H1 (cell line): ENCODE data around the gene BABAM2. TPM values are rescaled to one million over a fixed set of nuclear protein-coding genes. Genes with fewer than 3 reads are reported as not detected.
"Not testable (repeated sequence)": the region's sequence is repeated elsewhere in the genome, so short reads cannot be mapped to it uniquely, and the experiment has no call there.

Experiments used
- CTCF ChIA-PET: fragments of 300-600 bp; sonication (Branson Sonifier 250); formaldehyde crosslinking; loops from one replicate; lab custom pipeline; 2021; ENCODE audit not compliant: partially characterized antibody; lab: Charles Lee
- POLR2A ChIA-PET: fragments of 300-600 bp; sonication (Branson Sonifier 250); formaldehyde crosslinking; loops from one replicate; lab custom pipeline; 2021; ENCODE audit warnings: inconsistent platforms; ENCODE audit not compliant: partially characterized antibody; lab: Charles Lee
- DNase-seq, 2 experiments: peaks; one replicate each; pipeline versions ENCODE4 v3.0.0 to v3.0.0-alpha.2; 2010 to 2022; ENCODE audit warnings: low spot score in 2 of 2, low read depth in 1 of 2, mixed read lengths in 1 of 2
- FAIRE-seq: peaks from 2 replicates; lab custom pipeline; 2011; peaks lifted over from hg19 to GRCh38; lab: Jason Lieb, UNC
- H2AFZ ChIP-seq: 2 replicates; pipeline ENCODE4 v1.8.1; 2012; ENCODE audit warnings: low read length, inconsistent platforms
- H2AK5ac ChIP-seq: 2 replicates; pipeline ENCODE4 v1.6.1; 2013; ENCODE audit warnings: low read depth, low read length
- H2BK120ac ChIP-seq: replicated peaks from 2 replicates; pipeline ENCODE3; 2013; ENCODE audit warnings: low read depth, low read length, inconsistent platforms
- H2BK12ac ChIP-seq: 2 replicates; pipeline ENCODE4 v1.6.1; 2013; ENCODE audit warnings: low read depth, low read length
- H2BK15ac ChIP-seq: 2 replicates; pipeline ENCODE4 v1.6.1; 2013; ENCODE audit warnings: low read length
- H2BK20ac ChIP-seq: 2 replicates; pipeline ENCODE4 v1.6.1; 2013; ENCODE audit warnings: low read length
- H2BK5ac ChIP-seq: 2 replicates; pipeline ENCODE4 v1.6.1; 2013; ENCODE audit warnings: low read depth, low read length
- H3K14ac ChIP-seq: 2 replicates; pipeline ENCODE4 v1.6.1; 2013; ENCODE audit warnings: inconsistent platforms; ENCODE audit not compliant: insufficient read length
- H3K18ac ChIP-seq: 2 replicates; pipeline ENCODE4 v1.6.1; 2013; ENCODE audit warnings: low read length; ENCODE audit errors: extremely low read depth
- H3K23ac ChIP-seq: 2 replicates; pipeline ENCODE4 v1.6.1; 2013; ENCODE audit warnings: inconsistent platforms; ENCODE audit not compliant: insufficient read length
- H3K23me2 ChIP-seq: 2 replicates; pipeline ENCODE4 v1.6.1; 2013; ENCODE audit warnings: low read depth, low read length
- H3K27ac ChIP-seq: 2 replicates; pipeline ENCODE4 v1.6.1; 2011; ENCODE audit warnings: low read depth, low read length, inconsistent platforms
- H3K27me3 ChIP-seq, 4 experiments: replicated peaks in 1 of 4; 1 replicate in 1 of 4; 2 replicates in 3 of 4; pipeline versions ENCODE4 v1.6.1 to v1.8.1; 2011 to 2013; ENCODE audit warnings: low read length in 3 of 4, mild to moderate bottlenecking in 3 of 4, inconsistent platforms in 2 of 4, mixed read lengths in 2 of 4, moderate library complexity in 1 of 4; ENCODE audit not compliant: control insufficient read depth in 3 of 4, insufficient read depth in 3 of 4; ENCODE audit errors: extremely low read depth in 1 of 4
- H3K36me3 ChIP-seq, 4 experiments: 2 replicates each; pipeline versions ENCODE4 v1.6.1 to v1.8.1; 2011 to 2013; ENCODE audit warnings: mild to moderate bottlenecking in 4 of 4, low read length in 3 of 4, moderate library complexity in 2 of 4, control low read depth in 1 of 4, inconsistent platforms in 1 of 4; ENCODE audit not compliant: insufficient read depth in 4 of 4, control insufficient read depth in 2 of 4
- H3K4ac ChIP-seq: replicated peaks from 2 replicates; pipeline ENCODE3; 2013; ENCODE audit warnings: low read length, low read depth, mixed read lengths, inconsistent platforms; ENCODE audit not compliant: insufficient read length
- H3K4me1 ChIP-seq, 4 experiments: replicated peaks in 1 of 4; 1 replicate in 1 of 4; 2 replicates in 3 of 4; pipeline versions ENCODE4 v1.6.1 to v1.8.1; 2011 to 2013; ENCODE audit warnings: low read length in 3 of 4, inconsistent platforms in 2 of 4, mixed read lengths in 1 of 4; ENCODE audit not compliant: insufficient read depth in 4 of 4, control insufficient read depth in 3 of 4
- H3K4me2 ChIP-seq, 2 experiments: 2 replicates each; pipeline versions ENCODE4 v1.6.1 to v1.8.1; 2011 to 2013; ENCODE audit warnings: low read depth in 2 of 2, low read length in 2 of 2, control low read depth in 1 of 2, inconsistent platforms in 1 of 2, mild to moderate bottlenecking in 1 of 2; ENCODE audit not compliant: insufficient read depth in 1 of 2
- H3K4me3 ChIP-seq, 4 experiments: fragments of 200-600, 300-600 bp in 1 of 4; sonication (generic), shearing (Covaris generic), sonication (Bioruptor Twin) in 1 of 4; 2 replicates each; pipeline versions ENCODE4 v1.5.1 to v1.8.1; 2011 to 2016; ENCODE audit warnings: low read length in 4 of 4, low read depth in 3 of 4, control low read depth in 2 of 4, inconsistent platforms in 2 of 4, mild to moderate bottlenecking in 2 of 4, mixed read lengths in 1 of 4, moderate library complexity in 1 of 4; ENCODE audit not compliant: insufficient read depth in 2 of 4; ENCODE audit errors: extremely low read depth in 1 of 4
- H3K56ac ChIP-seq: replicated peaks from 2 replicates; pipeline ENCODE3; 2013; ENCODE audit warnings: low read depth, mild to moderate bottlenecking, mixed read lengths, low read length, inconsistent platforms; ENCODE audit not compliant: insufficient read length
- H3K79me1 ChIP-seq: 2 replicates; pipeline ENCODE4 v1.6.1; 2013; ENCODE audit warnings: low read depth, low read length, control low read depth
- H3K79me2 ChIP-seq, 2 experiments: 2 replicates each; pipeline versions ENCODE4 v1.6.1 to v1.8.1; 2012 to 2013; ENCODE audit warnings: low read length in 2 of 2, mild to moderate bottlenecking in 2 of 2, inconsistent platforms in 1 of 2; ENCODE audit not compliant: insufficient read depth in 2 of 2, control insufficient read depth in 1 of 2
- H3K9ac ChIP-seq, 4 experiments: replicated peaks in 1 of 4; 1 replicate in 1 of 4; 2 replicates in 3 of 4; pipeline versions ENCODE4 v1.6.1 to v1.8.1; 2011 to 2013; ENCODE audit warnings: low read depth in 3 of 4, low read length in 3 of 4, control low read depth in 2 of 4, mild to moderate bottlenecking in 2 of 4, moderate library complexity in 2 of 4, inconsistent platforms in 1 of 4; ENCODE audit errors: extremely low read depth in 1 of 4
- H3K9me3 ChIP-seq, 2 experiments: 2 replicates each; pipeline versions ENCODE4 v1.6.1 to v1.8.1; 2012 to 2013; ENCODE audit warnings: mild to moderate bottlenecking in 2 of 2, moderate library complexity in 2 of 2, control low read depth in 1 of 2, inconsistent platforms in 1 of 2, low read depth in 1 of 2, low read length in 1 of 2, mixed read lengths in 1 of 2; ENCODE audit not compliant: insufficient read depth in 2 of 2
- H4K20me1 ChIP-seq, 2 experiments: replicated peaks in 1 of 2; 2 replicates each; pipeline versions ENCODE3 to v1.8.1; 2011 to 2013; ENCODE audit warnings: inconsistent platforms in 2 of 2, low read length in 2 of 2, mild to moderate bottlenecking in 1 of 2; ENCODE audit not compliant: insufficient read depth in 2 of 2, control insufficient read depth in 1 of 2
- H4K5ac ChIP-seq: 2 replicates; pipeline ENCODE4 v1.6.1; 2013; ENCODE audit warnings: low read length, low read depth, mixed read lengths, inconsistent platforms; ENCODE audit not compliant: insufficient read length
- H4K8ac ChIP-seq: 2 replicates; pipeline ENCODE4 v1.8.0; 2013; ENCODE audit warnings: mild to moderate bottlenecking, moderate library complexity, low read length, inconsistent platforms; ENCODE audit not compliant: insufficient read depth; ENCODE audit errors: extremely low read depth
- H4K91ac ChIP-seq: replicated peaks from 2 replicates; pipeline ENCODE3; 2013; ENCODE audit warnings: low read length, mixed read lengths, inconsistent platforms; ENCODE audit not compliant: insufficient read length
- WGBS, 2 experiments: shearing (Covaris generic) in 1 of 2; methylation state at CpG; one replicate each; pipeline versions ENCODE4 v1.1.6 to v1.1.7; 2013 to 2015; ENCODE audit warnings: low lambda C conversion rate in 2 of 2, mixed read lengths in 2 of 2, inconsistent platforms in 1 of 2, low coverage in 1 of 2, missing lambda C conversion rate in 1 of 2; ENCODE audit not compliant: insufficient replicate concordance in 2 of 2, insufficient coverage in 1 of 2, insufficient read length in 1 of 2; ENCODE audit errors: extremely low coverage in 1 of 2, missing lambda C conversion rate in 1 of 2; 5-methylcytosine and 5-hydroxymethylcytosine counted together
- polyA plus RNA-seq, 7 experiments: library from polyadenylated mRNA; depleted of rRNA in 3 of 7; stranded (reverse) in 5 of 7; unstranded in 2 of 7; fragments of >200 nt in 5 of 7; fragments of 200-250 nt in 2 of 7; gene quantifications; 1 replicate in 5 of 7; 2 replicates in 1 of 7; 4 replicates in 1 of 7; pipeline versions ENCODE4 v1.2.1 to v1.2.3, GENCODE V29; 2011 to 2013; ENCODE audit warnings: missing spikeins in 2 of 7, mixed read lengths in 2 of 7
- total RNA-seq: library from RNA; stranded (reverse); fragmentation: NEBNext Ultra II Directional; extraction: Animal tissue kit (Norgen Biotek cat#: 25700); gene quantifications from 2 replicates; pipeline ENCODE4 v1.2.1, GENCODE V29; 2021

Gene BABAM2
- total and polyA plus RNA-seq, 2 of the 8 experiments (the other 6 are each of a cell fraction or from before 2014, with no cell fraction given) = 15.8 to 20.9 TPM

- H3K27ac ChIP-seq, H3K79me2 ChIP-seq, H3K4me3 ChIP-seq, H3K4me2 ChIP-seq, H3K9ac ChIP-seq, H2BK15ac ChIP-seq, H3K27me3 ChIP-seq, H3K4me1 ChIP-seq, H4K91ac ChIP-seq, DNase-seq, H3K9me3 ChIP-seq, H2BK12ac ChIP-seq, FAIRE-seq, H3K23me2 ChIP-seq, H2BK120ac ChIP-seq, H4K20me1 ChIP-seq, H4K8ac ChIP-seq, H3K23ac ChIP-seq, POLR2A ChIA-PET, H3K18ac ChIP-seq, H3K36me3 ChIP-seq, H3K14ac ChIP-seq, H2BK5ac ChIP-seq, H3K4ac ChIP-seq, H2AFZ ChIP-seq, H2BK20ac ChIP-seq, CTCF ChIA-PET, H2AK5ac ChIP-seq, H3K56ac ChIP-seq, H4K5ac ChIP-seq, H3K79me1 ChIP-seq: not testable (repeated sequence)
- WGBS, 2 experiments = 91% methylated on average over 2 of the region's 2 CpGs; no CpG with 5 or more reads in 1 of the 2 experiments
Measured at GRCh38 chr2:28018474-28018873, 127.9 kb downstream of the BABAM2 start.

GRCh38 chr2:28019521-28019920 is 129.0 kb downstream of the BABAM2 start:
- H4K5ac ChIP-seq, H2BK120ac ChIP-seq, H3K36me3 ChIP-seq, H3K14ac ChIP-seq, H3K9me3 ChIP-seq, H2AFZ ChIP-seq, H4K20me1 ChIP-seq, H2BK12ac ChIP-seq, H3K27ac ChIP-seq, H3K79me2 ChIP-seq, H3K18ac ChIP-seq, H3K9ac ChIP-seq, H3K79me1 ChIP-seq, H3K56ac ChIP-seq, H3K4me2 ChIP-seq, H4K91ac ChIP-seq, H3K4me1 ChIP-seq, H3K23ac ChIP-seq, H4K8ac ChIP-seq, CTCF ChIA-PET, H3K4me3 ChIP-seq, H2AK5ac ChIP-seq, H3K4ac ChIP-seq, POLR2A ChIA-PET, H3K27me3 ChIP-seq, H3K23me2 ChIP-seq, DNase-seq, FAIRE-seq, H2BK5ac ChIP-seq, H2BK15ac ChIP-seq, H2BK20ac ChIP-seq: not testable (repeated sequence)
- whole genome bisulfite sequencing, 2 experiments = 89% methylated on average over 2 of the region's 2 CpGs; no CpG with 5 or more reads in 1 of the 2 experiments
